Upper lobe of right lung (tissue), 1 donor: ENCODE measurements around the gene PRKG1. TPM values are rescaled to one million over a fixed set of nuclear protein-coding genes. Genes with fewer than 3 reads are reported as not detected.
A peak's percentile ranks its signal among the peaks of the same experiment; 100 is the strongest.

ENCODE experiments used
- ATAC-seq: fragments of 200-7000 bp; cut with Tn5 transposase; one replicate; pipeline ENCODE4 v1.9.1; 2020; ENCODE audit warnings: mild to moderate bottlenecking, moderate library complexity
- DNase-seq: peaks from one replicate; pipeline ENCODE4 v3.0.0-alpha.2; 2020
- H3K27ac ChIP-seq: fragments of 200-600 bp; one replicate; pipeline ENCODE4 v1.8.0; 2022
- H3K27me3 ChIP-seq: fragments of 200-600 bp; one replicate; pipeline ENCODE4 v1.8.0; 2022; ENCODE audit warnings: mild to moderate bottlenecking
- H3K36me3 ChIP-seq: fragments of 200-600 bp; one replicate; pipeline ENCODE4 v1.8.0; 2022
- H3K4me1 ChIP-seq: fragments of 200-600 bp; one replicate; pipeline ENCODE4 v1.8.0; 2022
- H3K4me3 ChIP-seq: fragments of 200-600 bp; one replicate; pipeline ENCODE4 v1.8.0; 2022; ENCODE audit warnings: mild to moderate bottlenecking
- H3K9me3 ChIP-seq: fragments of 200-600 bp; one replicate; pipeline ENCODE4 v1.8.0; 2022
- intact Hi-C: fragments of 100-400 bp; cut with DNase I; formaldehyde crosslinking; loops from one replicate; pipeline ENCODE4 v1.11.0; 2022
- total RNA-seq: library from RNA; stranded (reverse); fragmentation: NEBNext Ultra II Directional; extraction: Animal tissue kit (Norgen Biotek cat#: 25700); gene quantifications from one replicate; pipeline ENCODE4 v1.2.1, GENCODE V29; 2021
- TF ChIP-seq, protein P1 (sequence below): fragments of 200-600 bp; IDR thresholded peaks from one replicate; pipeline ENCODE4 v1.8.0; 2022; ENCODE audit warnings: antibody characterized with exemption
- donor health status: DM: no; HTN: yes; CAD: no; lungs with severe emphysema.

The PRKG1 gene
- total RNA-seq, 1 donor from 2014 or later: 30.0 TPM

DNA sequence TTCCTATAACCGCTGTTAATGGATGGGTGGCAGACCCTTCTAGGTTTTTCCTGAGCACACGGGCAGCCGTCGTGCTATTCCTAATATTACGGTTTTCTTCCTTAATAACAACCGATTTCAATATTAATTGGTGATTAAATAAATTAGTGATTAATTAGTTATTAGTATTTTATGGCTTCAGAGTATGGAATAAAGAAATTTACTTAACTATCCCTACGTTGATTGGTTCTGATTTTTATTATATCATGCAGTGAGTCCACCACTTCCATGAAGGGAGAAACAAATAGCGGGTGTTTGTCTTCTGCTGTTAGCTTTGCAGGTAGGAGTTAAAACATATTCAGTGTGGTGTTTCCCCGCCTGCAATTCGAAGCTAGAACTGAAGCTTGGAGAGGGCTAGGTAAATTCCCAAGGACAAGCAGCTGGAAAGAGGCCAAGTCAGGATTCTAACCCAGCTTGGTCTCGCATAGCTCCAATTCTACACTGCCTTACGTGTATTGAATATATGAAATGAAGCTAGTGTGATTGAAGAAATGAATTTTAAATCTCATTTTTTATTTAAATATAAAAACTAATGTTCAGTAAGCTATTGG lies 626.0 kb downstream of the PRKG1 start:
- TF ChIP-seq, protein P1, sequence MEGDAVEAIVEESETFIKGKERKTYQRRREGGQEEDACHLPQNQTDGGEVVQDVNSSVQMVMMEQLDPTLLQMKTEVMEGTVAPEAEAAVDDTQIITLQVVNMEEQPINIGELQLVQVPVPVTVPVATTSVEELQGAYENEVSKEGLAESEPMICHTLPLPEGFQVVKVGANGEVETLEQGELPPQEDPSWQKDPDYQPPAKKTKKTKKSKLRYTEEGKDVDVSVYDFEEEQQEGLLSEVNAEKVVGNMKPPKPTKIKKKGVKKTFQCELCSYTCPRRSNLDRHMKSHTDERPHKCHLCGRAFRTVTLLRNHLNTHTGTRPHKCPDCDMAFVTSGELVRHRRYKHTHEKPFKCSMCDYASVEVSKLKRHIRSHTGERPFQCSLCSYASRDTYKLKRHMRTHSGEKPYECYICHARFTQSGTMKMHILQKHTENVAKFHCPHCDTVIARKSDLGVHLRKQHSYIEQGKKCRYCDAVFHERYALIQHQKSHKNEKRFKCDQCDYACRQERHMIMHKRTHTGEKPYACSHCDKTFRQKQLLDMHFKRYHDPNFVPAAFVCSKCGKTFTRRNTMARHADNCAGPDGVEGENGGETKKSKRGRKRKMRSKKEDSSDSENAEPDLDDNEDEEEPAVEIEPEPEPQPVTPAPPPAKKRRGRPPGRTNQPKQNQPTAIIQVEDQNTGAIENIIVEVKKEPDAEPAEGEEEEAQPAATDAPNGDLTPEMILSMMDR: no peak
- H3K27me3 ChIP-seq: no peaks in the 10 kb centered on the region
- peak overlapping the region; percentile 88 for H3K4me3 ChIP-seq
- intact Hi-C loops: no loop called here
- no peak for DNase-seq
- H3K36me3 ChIP-seq: peaks cover 6% of the 10 kb centered on the region
- H3K27ac ChIP-seq: peak overlapping the region; percentile 99
- peak; percentile 31 for ATAC-seq
- H3K9me3 ChIP-seq: no peaks in the 10 kb centered on the region
- peaks cover 38% of the 10 kb centered on the region for H3K4me1 ChIP-seq

DNA sequence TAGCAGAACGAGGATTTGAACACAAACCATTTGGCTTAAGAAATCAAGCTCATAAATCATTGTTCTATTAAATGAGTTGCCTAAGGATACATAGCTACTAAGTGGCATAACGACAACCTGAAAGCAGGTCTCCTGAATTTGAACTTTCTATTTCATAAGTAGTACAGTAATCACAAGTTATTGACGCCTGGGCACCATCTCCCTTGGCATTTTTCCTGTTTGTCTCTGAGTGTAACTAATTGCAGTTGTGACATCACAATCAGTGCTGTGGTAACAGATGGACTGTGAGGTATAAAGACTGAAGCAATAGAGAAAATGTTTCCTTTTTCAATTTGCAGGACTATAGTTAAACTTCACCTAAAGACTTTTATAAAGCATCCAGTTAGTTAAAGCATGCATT lies 631.5 kb downstream of the PRKG1 start:
- TF ChIP-seq, protein P1: no peak
- no peak overlapping the region for H3K4me3 ChIP-seq
- intact Hi-C loops: no loop called here
- no peak overlapping the region for H3K27ac ChIP-seq
- no peaks in the 10 kb centered on the region for H3K36me3 ChIP-seq
- ATAC-seq (no peak), DNase-seq (no peak)
- no peaks in the 10 kb centered on the region for H3K9me3 ChIP-seq
- H3K4me1 ChIP-seq: no peaks in the 10 kb centered on the region
- no peaks in the 10 kb centered on the region for H3K27me3 ChIP-seq

DNA sequence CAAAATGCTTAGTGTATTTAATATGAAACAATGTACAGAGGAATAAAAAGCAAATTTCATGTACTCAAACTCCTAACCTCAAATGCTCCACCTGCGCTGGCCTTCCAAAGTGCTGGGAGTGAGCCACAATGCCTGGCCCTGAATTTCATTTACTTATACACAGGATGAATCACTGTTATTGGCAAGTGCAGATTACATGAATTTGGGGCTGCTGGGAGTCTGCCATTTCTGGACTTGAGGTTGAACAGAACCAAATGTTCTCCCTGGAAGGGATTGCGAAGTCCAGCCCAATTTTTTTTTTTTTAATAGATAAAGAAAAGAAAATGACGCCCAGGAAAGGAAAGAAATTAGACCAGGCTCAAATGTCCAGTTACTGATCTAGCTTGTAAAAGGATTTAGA lies 631.9 kb downstream of the PRKG1 start:
- H3K4me3 ChIP-seq: no peak overlapping the region
- no peaks in the 10 kb centered on the region for H3K4me1 ChIP-seq
- ATAC-seq (no peak), DNase-seq (no peak)
- TF ChIP-seq, protein P1: no peak
- H3K36me3 ChIP-seq: no peaks in the 10 kb centered on the region
- H3K9me3 ChIP-seq: no peaks in the 10 kb centered on the region
- H3K27me3 ChIP-seq: no peaks in the 10 kb centered on the region
- intact Hi-C loops: no loop called here
- no peak overlapping the region for H3K27ac ChIP-seq

DNA sequence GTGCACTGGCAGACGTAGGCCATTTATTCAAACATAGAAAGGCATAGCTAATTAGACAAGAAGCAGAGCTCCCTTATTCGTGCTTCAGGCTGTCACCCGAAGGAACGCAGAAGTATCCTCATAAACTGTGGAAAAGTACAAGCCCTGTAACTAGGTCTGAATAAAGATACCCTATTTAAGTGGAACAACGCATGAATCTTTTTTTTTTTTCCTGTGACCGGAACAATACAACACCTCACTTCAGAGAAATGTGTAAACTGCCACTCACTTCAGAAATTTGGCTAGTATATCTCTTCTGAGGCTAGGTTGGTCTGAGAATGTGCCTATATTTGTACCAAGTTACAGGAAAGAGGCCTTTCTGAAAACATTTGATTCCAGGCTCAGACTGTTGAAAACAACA lies 633.1 kb downstream of the PRKG1 start:
- Histone ChIP-seq H3K4me3 (no peak overlapping the region), H3K9me3 (no peaks in the 10 kb centered on the region), H3K4me1 (no peaks in the 10 kb centered on the region), H3K36me3 (no peaks in the 10 kb centered on the region), H3K27me3 (no peaks in the 10 kb centered on the region), H3K27ac (no peak overlapping the region)
- DNase-seq: no peak
- intact Hi-C loops: no loop called here
- no peak for ATAC-seq
- TF ChIP-seq, protein P1: no peak

DNA sequence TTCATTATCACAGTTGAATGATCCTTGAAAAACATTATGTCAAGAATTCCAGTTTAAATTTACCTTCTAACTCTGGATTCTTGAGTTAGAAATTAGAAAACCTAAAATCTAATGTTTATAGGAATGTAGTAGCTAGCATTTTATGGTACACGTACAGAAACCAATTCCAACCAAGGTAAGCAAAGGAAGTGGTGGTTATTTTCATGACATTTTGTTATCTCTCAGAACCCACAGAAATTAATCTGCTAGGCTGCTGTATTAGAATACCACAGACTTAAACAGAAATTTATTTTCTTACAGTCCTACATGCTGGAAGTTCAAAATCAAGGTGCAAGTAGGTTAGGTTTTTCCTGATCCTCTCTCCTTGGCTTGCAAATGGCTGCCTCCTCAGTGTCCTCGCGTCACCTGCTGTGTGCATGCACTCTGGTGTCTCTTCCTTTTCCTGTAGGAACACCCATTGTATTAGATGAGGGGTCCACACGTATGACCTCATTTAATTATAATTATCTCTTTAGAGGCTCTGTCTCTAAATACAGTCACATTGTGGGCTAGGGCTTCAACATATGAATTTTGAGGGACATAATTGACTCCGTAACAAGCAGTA lies 633.6 kb downstream of the PRKG1 start:
- Histone ChIP-seq H3K4me1 (no peaks in the 10 kb centered on the region), H3K27me3 (no peaks in the 10 kb centered on the region), H3K36me3 (no peaks in the 10 kb centered on the region), H3K9me3 (no peaks in the 10 kb centered on the region), H3K4me3 (no peak overlapping the region), H3K27ac (no peak overlapping the region)
- TF ChIP-seq, protein P1: no peak
- ATAC-seq (no peak), DNase-seq (no peak)
- intact Hi-C loops: no loop called here
